ENCODE results near the gene NFKBIE. TPM values are rescaled to one million over a fixed set of nuclear protein-coding genes. Genes with fewer than 3 reads are reported as not detected.

NFKBIE gene
- polyA plus RNA-seq, 4 donors: 7.6 to 13.5 (median 9.7) TPM

GRCh38 chr6:44216677-44217331 is 48.5 kb downstream of the NFKBIE start, which contains the start of gene MYMX:
TSS of gene MYMX (plus strand) at chr6:44216926. CDS start at chr6:44217472, 546 bp downstream.
- FAIRE-seq (no peak), DNase-seq (peak; percentile 15 to 38)
- Histone ChIP-seq H3K9me3 (ENCODE audit: control insufficient read depth in 2 of 2, insufficient read depth in 1 of 2, low read depth in 1 of 2, low read length in 1 of 2) (no peaks in the 10 kb centered on the region), H3K36me3 (ENCODE audit: control insufficient read depth in 3 of 3, insufficient read depth in 2 of 3, low read depth in 1 of 3, low read length in 3 of 3) (no peaks in the 10 kb centered on the region), H3K4me3 (ENCODE audit: low read depth in 1 of 3, low read length in 3 of 3) (no peak within 1 kb of the TSS), H3K27me3 (ENCODE audit: control insufficient read depth in 3 of 3, insufficient read depth in 3 of 3, low read length in 3 of 3) (no peaks in the 10 kb centered on the region), H3K4me1 (ENCODE audit: control insufficient read depth in 3 of 3, insufficient read depth in 2 of 3, low read depth in 1 of 3, low read length in 2 of 3) (peaks cover 0 to 37% (median 5%) of the 10 kb centered on the region in 3 donors), H3K27ac (ENCODE audit: low read depth in 1 of 3, low read length in 2 of 3) (peak within 1 kb of the TSS in 1 of 3 donors; percentile 73)
- 12 to 31% (median 23%) methylated on average over 7 of the region's 7 CpGs for WGBS, 3 donors

GRCh38 chr6:44214307-44214706 is 51.0 kb downstream of the NFKBIE start:
- Histone ChIP-seq H3K27ac (ENCODE audit: low read depth in 1 of 3, low read length in 2 of 3) (no peak overlapping the region), H3K4me1 (ENCODE audit: control insufficient read depth in 3 of 3, insufficient read depth in 2 of 3, low read depth in 1 of 3, low read length in 2 of 3) (peaks cover 0 to 22% (median 0%) of the 10 kb centered on the region in 3 donors), H3K36me3 (ENCODE audit: control insufficient read depth in 3 of 3, insufficient read depth in 2 of 3, low read depth in 1 of 3, low read length in 3 of 3) (no peaks in the 10 kb centered on the region), H3K27me3 (ENCODE audit: control insufficient read depth in 3 of 3, insufficient read depth in 3 of 3, low read length in 3 of 3) (no peaks in the 10 kb centered on the region), H3K9me3 (ENCODE audit: control insufficient read depth in 2 of 2, insufficient read depth in 1 of 2, low read depth in 1 of 2, low read length in 1 of 2) (no peaks in the 10 kb centered on the region), H3K4me3 (ENCODE audit: low read depth in 1 of 3, low read length in 3 of 3) (no peak overlapping the region)
- no peak for FAIRE-seq
- no peak for DNase-seq
- WGBS, 3 donors: 83 to 92% (median 92%) methylated on average over 6 of the region's 6 CpGs

GRCh38 chr6:44211284-44211683 is 54.1 kb downstream of the NFKBIE start:
- no peak for FAIRE-seq
- Histone ChIP-seq H3K27ac (ENCODE audit: low read depth in 1 of 3, low read length in 2 of 3) (no peak overlapping the region), H3K27me3 (ENCODE audit: control insufficient read depth in 3 of 3, insufficient read depth in 3 of 3, low read length in 3 of 3) (no peaks in the 10 kb centered on the region), H3K9me3 (ENCODE audit: control insufficient read depth in 2 of 2, insufficient read depth in 1 of 2, low read depth in 1 of 2, low read length in 1 of 2) (no peaks in the 10 kb centered on the region), H3K4me3 (ENCODE audit: low read depth in 1 of 3, low read length in 3 of 3) (no peak overlapping the region), H3K4me1 (ENCODE audit: control insufficient read depth in 3 of 3, insufficient read depth in 2 of 3, low read depth in 1 of 3, low read length in 2 of 3) (no peaks in the 10 kb centered on the region), H3K36me3 (ENCODE audit: control insufficient read depth in 3 of 3, insufficient read depth in 2 of 3, low read depth in 1 of 3, low read length in 3 of 3) (no peaks in the 10 kb centered on the region)
- DNase-seq: no peak
- WGBS, 3 donors: 90 to 95% (median 91%) methylated on average over 3 of the region's 3 CpGs

Other genes with a start within 250 kb of the NFKBIE start
- gene MRPL14, start 138.1 kb downstream of the NFKBIE start, polyA plus RNA-seq: 100 to 1,000 TPM in 2 of 4 donors, 10 to 100 TPM in 2; 48.7 to 116 (median 96.0) TPM
- gene TMEM63B, start 138.0 kb downstream of the NFKBIE start, polyA plus RNA-seq: 10 to 100 TPM; 13.2 to 33.9 (median 25.6) TPM
- gene CAPN11, start 106.7 kb downstream of the NFKBIE start, polyA plus RNA-seq: under 1 TPM in 1 of 4 donors, not detected in 3; 0.18 TPM
- gene MYMX, start 48.6 kb downstream of the NFKBIE start, polyA plus RNA-seq: under 1 TPM in 2 of 4 donors, not detected in 2; 0.19 to 0.98 TPM
- 10 to 100 TPM in 2 of 4 donors, 1 to 10 TPM in 2; 2.4 to 38.0 (median 13.6) TPM for gene SLC29A1, start 42.0 kb downstream of the NFKBIE start, polyA plus RNA-seq
- 100 to 1,000 TPM; 100 to 773 (median 351) TPM for gene HSP90AB1, start 18.4 kb downstream of the NFKBIE start, polyA plus RNA-seq
- 10 to 100 TPM in 3 of 4 donors, 1 to 10 TPM in 1; 6.5 to 41.7 (median 22.3) TPM for gene SLC35B2, start 8.0 kb downstream of the NFKBIE start, polyA plus RNA-seq
- 1 to 10 TPM in 1 of 4 donors, under 1 TPM in 1, not detected in 2; 0.96 to 3.1 TPM for gene TMEM151B, start 4.9 kb upstream of the NFKBIE start, polyA plus RNA-seq
- 10 to 100 TPM in 2 of 4 donors, 1 to 10 TPM in 2; 3.2 to 14.4 (median 9.1) TPM for gene AARS2, start 47.8 kb upstream of the NFKBIE start, polyA plus RNA-seq
- under 1 TPM in 1 of 4 donors, not detected in 3; 0.13 TPM for gene SPATS1, start 77.1 kb upstream of the NFKBIE start, polyA plus RNA-seq
- gene CDC5L, start 122.2 kb upstream of the NFKBIE start, polyA plus RNA-seq: 10 to 100 TPM in 1 of 4 donors, 1 to 10 TPM in 3; 8.6 to 21.2 (median 9.7) TPM